ENCODE results near the gene UBE3C.

The UBE3C gene

GRCh38 chr7:157149317-157149716 is 10.6 kb downstream of the UBE3C start:
- TF ChIP-seq GATA2 (IDR thresholded peaks at IDR 0.05; ENCODE audit: low read depth, low read length): no peak
- TF ChIP-seq GATA3 (IDR thresholded peaks at IDR 0.05; ENCODE audit: low read depth, low read length): no peak

- TF ChIP-seq GATA2 (IDR thresholded peaks at IDR 0.05; ENCODE audit: low read depth, low read length) (no peak), GATA3 (IDR thresholded peaks at IDR 0.05; ENCODE audit: low read depth, low read length) (no peak)
These were observed 12.2 kb downstream of the UBE3C start for GRCh38 chr7:157150882-157151281.

GRCh38 chr7:157151626-157152339 is 13.1 kb downstream of the UBE3C start:
- TF ChIP-seq GATA2 (IDR thresholded peaks at IDR 0.05; ENCODE audit: low read depth, low read length) (no peak), GATA3 (IDR thresholded peaks at IDR 0.05; ENCODE audit: low read depth, low read length) (no peak)

- 0 out of 2 replicates have a peak, but pooled peaks have one; percentile 9 for TF ChIP-seq GATA2 (IDR thresholded peaks at IDR 0.05; ENCODE audit: low read depth, low read length)
- no peak for TF ChIP-seq GATA3 (IDR thresholded peaks at IDR 0.05; ENCODE audit: low read depth, low read length)
These were observed 13.7 kb downstream of the UBE3C start for GRCh38 chr7:157152391-157152937.

- no peak for TF ChIP-seq GATA3 (IDR thresholded peaks at IDR 0.05; ENCODE audit: low read depth, low read length)
- no peak for TF ChIP-seq GATA2 (IDR thresholded peaks at IDR 0.05; ENCODE audit: low read depth, low read length)
These were observed 14.5 kb downstream of the UBE3C start for GRCh38 chr7:157153260-157153659.

- TF ChIP-seq GATA2 (IDR thresholded peaks at IDR 0.05; ENCODE audit: low read depth, low read length): no peak
- TF ChIP-seq GATA3 (IDR thresholded peaks at IDR 0.05; ENCODE audit: low read depth, low read length): no peak
These were observed 17.2 kb downstream of the UBE3C start for GRCh38 chr7:157155959-157156358.

GRCh38 chr7:157158400-157158799 is 19.7 kb downstream of the UBE3C start:
- TF ChIP-seq GATA3 (IDR thresholded peaks at IDR 0.05; ENCODE audit: low read depth, low read length) (no peak), GATA2 (IDR thresholded peaks at IDR 0.05; ENCODE audit: low read depth, low read length) (no peak)

- TF ChIP-seq GATA3 (IDR thresholded peaks at IDR 0.05; ENCODE audit: low read depth, low read length) (peak; percentile 70), GATA2 (IDR thresholded peaks at IDR 0.05; ENCODE audit: low read depth, low read length) (no peak)
These were observed 21.7 kb downstream of the UBE3C start for GRCh38 chr7:157160433-157160832.

GRCh38 chr7:157165987-157166386 is 27.3 kb downstream of the UBE3C start:
- TF ChIP-seq GATA3 (IDR thresholded peaks at IDR 0.05; ENCODE audit: low read depth, low read length) (no peak), GATA2 (IDR thresholded peaks at IDR 0.05; ENCODE audit: low read depth, low read length) (no peak)

- TF ChIP-seq GATA2 (IDR thresholded peaks at IDR 0.05; ENCODE audit: low read depth, low read length) (no peak), GATA3 (IDR thresholded peaks at IDR 0.05; ENCODE audit: low read depth, low read length) (no peak)
These were observed 29.8 kb downstream of the UBE3C start for GRCh38 chr7:157168571-157168970.

- TF ChIP-seq GATA2 (IDR thresholded peaks at IDR 0.05; ENCODE audit: low read depth, low read length): no peak
- no peak for TF ChIP-seq GATA3 (IDR thresholded peaks at IDR 0.05; ENCODE audit: low read depth, low read length)
These were observed 38.0 kb downstream of the UBE3C start for GRCh38 chr7:157176771-157177170.

GRCh38 chr7:157177333-157177982 is 38.7 kb downstream of the UBE3C start:
- TF ChIP-seq GATA3 (IDR thresholded peaks at IDR 0.05; ENCODE audit: low read depth, low read length): no peak
- TF ChIP-seq GATA2 (IDR thresholded peaks at IDR 0.05; ENCODE audit: low read depth, low read length): no peak

GRCh38 chr7:157177983-157178381 is 39.3 kb downstream of the UBE3C start:
- TF ChIP-seq GATA2 (IDR thresholded peaks at IDR 0.05; ENCODE audit: low read depth, low read length) (no peak), GATA3 (IDR thresholded peaks at IDR 0.05; ENCODE audit: low read depth, low read length) (no peak)

- TF ChIP-seq GATA2 (IDR thresholded peaks at IDR 0.05; ENCODE audit: low read depth, low read length) (no peak), GATA3 (IDR thresholded peaks at IDR 0.05; ENCODE audit: low read depth, low read length) (no peak)
These were observed 45.1 kb downstream of the UBE3C start for GRCh38 chr7:157183832-157184231.
